Kidney capillary endothelial cell (primary cell): ENCODE results near the gene CACNB3.
"Not testable (repeated sequence)": the region's sequence is repeated elsewhere in the genome, so short reads cannot be mapped to it uniquely, and the experiment has no call there.

Source experiments
- DNase-seq: peaks from one replicate; pipeline ENCODE4 v3.0.0-alpha.2; 2018; ENCODE audit warnings: low spot score

CACNB3 gene

DNA sequence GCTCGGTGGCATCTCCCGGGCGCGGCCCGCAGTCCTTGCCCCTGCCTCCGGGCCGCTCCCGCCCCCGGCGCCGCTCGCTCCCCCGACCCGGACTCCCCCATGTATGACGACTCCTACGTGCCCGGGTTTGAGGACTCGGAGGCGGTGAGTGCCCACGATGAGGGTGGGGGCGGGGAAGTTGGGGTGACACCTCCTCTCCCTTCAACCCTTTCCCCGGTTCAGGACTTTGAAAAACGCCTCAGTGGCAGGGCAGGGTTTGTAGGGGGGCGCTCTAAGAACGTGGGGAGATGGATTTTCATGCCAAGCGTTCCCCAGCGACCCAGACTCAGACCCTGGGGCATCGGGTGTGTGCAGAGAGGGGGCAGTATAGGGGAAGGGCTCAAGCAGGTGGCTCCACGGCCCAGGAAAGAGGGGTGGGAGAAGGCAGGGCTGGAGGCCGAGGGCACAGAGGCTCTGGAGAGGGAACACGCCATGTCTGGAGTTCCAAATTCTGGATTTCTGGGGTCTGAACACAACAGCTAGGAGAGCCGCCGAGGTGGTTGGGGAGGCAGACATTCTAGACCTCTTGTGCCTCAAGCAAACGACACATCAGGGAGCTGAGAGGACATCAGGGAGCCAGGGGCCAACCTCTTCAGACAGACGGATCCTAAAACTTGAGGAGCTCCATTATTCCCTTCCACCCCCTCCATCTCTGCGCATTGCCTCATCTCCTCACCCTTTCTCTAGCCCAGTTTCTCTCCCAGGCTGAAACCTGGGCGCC, 715 bp downstream of the CACNB3 start:
- no peak for DNase-seq

DNA sequence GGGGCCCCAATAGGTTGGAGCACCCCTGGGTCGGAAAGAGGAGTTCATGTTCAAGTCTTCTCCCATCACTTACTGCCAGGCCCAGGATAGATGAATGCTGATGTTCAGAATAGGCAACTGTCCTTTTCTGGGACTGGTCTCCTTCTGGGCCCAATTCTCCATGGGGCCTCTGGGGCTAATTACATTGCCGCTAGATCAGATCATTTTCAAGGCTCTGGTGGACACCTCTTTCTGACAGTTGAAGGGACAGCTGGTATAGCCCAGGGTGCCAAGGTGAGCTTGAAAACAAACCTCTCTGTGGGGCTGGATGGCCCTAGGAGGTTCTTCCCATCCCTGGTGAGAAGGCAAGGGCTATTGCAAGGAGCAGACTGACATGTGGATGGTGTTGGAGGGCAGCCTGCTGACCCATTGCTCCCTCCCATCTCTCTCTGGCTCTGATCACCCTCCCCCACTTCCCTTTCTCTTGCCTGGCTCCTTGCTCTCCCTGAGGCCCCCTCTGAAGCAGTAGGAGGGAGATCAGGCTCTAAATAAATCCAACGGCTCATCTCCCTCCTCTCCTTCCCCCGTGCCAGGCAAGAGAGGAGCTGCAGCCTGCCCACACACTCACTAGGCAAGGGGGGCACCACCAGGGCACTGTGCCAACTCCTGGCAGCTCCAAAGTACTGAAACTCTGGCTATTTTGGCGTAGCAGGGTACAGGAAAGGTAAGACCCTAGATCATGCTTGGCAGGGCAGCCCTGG, 1.9 kb downstream of the CACNB3 start:
- DNase-seq: no peak

DNA sequence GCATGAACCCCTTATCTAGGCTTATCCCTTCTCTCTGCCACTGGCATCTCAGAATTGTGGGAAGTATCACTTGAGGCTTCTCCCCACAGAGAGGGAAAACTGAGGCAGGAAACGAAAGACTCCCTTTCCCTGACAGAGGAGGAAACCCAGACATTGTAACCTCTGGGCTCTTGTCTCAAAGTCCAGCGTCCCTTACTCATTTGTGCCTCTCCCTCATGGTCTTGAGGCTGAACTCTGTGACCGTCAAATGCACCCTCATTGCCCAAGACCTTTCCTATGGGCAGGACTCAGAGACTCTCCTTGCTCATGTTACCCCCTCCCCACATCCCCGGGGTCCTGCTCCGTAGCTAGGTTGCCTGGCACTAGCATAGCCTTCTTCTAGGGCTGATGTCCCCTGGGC, 3.8 kb downstream of the CACNB3 start:
- no peak for DNase-seq

DNA sequence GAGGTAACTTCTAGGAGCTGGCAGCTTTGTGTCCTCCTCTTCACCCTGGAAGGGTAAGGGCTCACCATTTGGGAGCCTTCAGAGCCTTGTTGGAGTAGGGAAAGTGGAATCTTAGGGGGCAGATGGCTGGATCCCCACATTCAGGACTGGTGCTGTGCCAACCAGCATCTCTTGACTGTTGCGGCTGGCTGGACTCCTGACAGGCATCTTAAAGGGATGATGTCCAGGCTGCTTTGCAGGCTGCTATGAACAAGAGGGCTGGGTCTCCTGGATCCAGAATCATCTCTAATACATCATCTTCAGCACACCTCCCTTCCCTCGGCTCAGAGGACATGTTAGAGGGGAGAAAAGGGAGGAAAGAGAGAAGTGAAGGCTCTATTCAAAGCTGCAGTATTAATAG, 4.4 kb downstream of the CACNB3 start:
- no peak for DNase-seq

DNA sequence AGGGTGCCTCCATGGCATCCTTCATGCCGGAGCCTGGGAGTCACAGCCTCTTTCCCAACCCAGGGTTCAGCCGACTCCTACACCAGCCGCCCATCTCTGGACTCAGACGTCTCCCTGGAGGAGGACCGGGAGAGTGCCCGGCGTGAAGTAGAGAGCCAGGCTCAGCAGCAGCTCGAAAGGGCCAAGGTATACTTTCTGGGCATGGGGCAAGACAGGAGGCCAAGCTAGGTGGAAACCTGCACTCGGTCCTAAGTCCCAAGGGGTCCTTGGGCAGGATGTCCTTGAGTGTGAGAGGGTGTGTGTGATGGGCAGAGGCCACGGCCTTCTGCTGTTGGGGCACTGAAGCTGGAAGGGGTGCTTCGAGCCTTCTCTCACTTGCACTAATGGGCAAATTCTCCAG, 5.0 kb downstream of the CACNB3 start:
- DNase-seq: no peak

DNA sequence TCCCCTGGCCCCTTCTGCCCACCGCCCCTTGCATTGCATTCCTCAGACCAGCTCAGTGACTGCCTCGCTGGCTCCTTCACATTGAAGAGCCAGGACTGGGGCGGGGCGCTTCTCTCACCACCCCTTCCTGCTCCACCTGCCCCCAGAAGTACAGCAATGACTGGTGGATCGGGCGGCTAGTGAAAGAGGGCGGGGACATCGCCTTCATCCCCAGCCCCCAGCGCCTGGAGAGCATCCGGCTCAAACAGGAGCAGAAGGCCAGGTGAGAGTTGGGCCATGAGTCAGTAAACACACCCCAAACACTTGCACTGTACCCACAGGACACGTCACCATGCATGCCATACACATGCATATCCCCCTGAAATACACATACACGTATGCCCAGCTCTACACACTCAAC, 5.8 kb downstream of the CACNB3 start:
- DNase-seq: no peak

DNA sequence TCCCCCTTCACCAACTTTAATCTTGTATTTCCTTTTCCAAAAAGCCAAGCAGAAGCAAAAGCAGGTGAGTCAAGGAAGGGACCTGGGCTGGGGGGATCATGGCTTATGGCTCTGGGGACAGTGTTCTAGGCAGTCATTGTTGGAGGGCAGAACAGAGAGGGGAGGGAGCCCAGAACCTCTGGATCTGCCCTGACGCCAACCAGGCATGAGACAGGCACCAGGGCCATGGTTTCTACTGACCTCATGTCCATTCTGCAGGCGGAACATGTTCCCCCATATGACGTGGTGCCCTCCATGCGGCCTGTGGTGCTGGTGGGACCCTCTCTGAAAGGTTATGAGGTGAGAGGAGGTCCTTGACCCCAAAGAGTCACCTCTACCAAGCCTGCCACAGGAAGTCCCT, 6.6 kb downstream of the CACNB3 start:
- DNase-seq: no peak

DNA sequence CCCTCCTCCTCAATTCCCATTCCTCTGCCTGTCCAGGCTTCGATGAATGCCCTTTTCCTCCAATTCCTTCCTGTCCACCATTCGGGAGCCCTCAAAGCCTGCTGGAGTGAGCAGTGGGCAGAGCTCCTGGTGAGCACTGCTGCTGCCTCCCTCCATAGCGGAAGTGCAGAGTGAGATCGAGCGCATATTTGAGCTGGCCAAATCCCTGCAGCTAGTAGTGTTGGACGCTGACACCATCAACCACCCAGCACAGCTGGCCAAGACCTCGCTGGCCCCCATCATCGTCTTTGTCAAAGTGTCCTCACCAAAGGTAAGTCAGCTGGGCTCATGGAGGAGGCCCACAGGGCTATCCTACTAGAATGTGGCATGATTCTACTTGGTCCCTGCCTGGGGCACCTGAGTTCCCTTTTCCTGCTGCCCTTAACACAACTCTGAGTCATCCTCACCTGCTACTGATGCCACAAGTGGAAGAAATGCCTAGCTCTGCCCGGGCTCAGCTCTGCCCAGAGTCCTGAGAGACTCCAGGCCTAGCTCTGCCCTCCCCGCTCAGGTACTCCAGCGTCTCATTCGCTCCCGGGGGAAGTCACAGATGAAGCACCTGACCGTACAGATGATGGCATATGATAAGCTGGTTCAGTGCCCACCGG, 8.0 kb downstream of the CACNB3 start:
- DNase-seq: no peak

DNA sequence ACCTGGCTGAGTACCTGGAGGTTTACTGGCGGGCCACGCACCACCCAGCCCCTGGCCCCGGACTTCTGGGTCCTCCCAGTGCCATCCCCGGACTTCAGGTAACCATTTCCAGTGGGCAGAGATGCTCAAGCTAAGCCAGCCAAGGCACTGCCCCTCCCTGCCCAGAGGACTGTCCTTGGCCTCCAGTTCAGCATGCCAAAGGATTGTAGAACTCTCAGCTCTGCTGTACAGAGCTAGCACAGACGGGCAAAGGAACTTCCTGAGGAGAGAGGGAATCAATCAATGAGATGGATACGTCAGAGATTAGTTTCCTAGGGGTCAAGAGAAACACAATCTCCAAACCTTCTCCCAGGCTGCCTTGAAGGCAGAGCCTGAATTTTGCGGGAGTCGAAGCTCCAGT, 8.7 kb downstream of the CACNB3 start:
- no peak for DNase-seq

DNA sequence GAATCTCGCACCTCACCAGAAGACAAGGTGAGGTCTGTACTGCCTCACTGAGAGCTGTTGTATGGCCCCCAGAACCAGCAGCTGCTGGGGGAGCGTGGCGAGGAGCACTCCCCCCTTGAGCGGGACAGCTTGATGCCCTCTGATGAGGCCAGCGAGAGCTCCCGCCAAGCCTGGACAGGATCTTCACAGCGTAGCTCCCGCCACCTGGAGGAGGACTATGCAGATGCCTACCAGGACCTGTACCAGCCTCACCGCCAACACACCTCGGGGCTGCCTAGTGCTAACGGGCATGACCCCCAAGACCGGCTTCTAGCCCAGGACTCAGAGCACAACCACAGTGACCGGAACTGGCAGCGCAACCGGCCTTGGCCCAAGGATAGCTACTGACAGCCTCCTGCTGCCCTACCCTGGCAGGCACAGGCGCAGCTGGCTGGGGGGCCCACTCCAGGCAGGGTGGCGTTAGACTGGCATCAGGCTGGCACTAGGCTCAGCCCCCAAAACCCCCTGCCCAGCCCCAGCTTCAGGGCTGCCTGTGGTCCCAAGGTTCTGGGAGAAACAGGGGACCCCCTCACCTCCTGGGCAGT, 9.3 kb downstream of the CACNB3 start:
- DNase-seq: no peak

DNA sequence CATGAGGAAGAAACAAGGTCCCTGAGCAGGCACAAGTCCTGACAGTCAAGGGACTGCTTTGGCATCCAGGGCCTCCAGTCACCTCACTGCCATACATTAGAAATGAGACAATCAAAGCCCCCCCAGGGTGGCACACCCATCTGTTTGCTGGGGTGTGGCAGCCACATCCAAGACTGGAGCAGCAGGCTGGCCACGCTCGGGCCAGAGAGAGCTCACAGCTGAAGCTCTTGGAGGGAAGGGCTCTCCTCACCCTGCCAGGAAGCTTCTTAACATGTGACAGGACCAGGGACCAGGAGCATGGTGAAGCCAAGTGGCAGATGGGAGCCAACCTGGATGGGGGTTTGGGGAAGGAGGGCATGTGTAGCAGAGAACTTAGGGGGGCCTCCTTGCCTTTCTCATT, 10.0 kb downstream of the CACNB3 start:
- no peak for DNase-seq

DNA sequence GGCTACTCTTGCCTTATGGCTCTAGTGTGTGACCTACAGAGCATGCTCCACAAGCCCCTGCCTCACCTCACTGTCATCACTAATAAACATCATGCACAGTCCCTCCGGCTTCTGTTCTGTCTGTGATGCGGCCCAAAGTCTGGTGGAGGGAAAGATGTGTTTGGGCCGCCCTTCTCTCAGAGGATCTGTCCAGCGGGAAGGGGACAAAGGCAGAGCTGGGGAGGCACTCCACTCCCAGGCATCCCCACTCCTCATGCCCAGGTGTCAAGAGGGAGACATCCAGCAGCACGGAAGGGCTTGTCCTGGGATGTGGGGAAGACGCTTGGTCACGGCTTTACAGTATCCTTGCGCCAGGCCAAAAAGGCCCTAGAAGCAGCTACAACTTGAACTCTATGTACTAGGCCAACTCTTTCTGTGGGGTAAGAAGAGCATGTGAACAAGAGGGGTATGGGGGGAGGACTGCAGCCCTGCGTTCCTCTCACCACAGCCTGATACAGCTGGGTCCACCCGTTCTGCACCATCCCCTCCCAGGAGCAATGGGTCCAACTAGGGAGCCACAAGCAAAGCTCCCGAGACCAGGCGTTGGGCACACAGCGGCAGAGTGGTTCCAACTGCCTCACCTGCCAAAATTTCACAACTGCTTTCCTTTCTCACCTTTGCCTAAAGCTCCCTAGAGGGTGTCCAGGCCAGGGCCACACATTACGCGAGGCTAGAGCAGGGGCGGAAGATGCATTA, 10.7 kb downstream of the CACNB3 start:
- no peak for DNase-seq

DNA sequence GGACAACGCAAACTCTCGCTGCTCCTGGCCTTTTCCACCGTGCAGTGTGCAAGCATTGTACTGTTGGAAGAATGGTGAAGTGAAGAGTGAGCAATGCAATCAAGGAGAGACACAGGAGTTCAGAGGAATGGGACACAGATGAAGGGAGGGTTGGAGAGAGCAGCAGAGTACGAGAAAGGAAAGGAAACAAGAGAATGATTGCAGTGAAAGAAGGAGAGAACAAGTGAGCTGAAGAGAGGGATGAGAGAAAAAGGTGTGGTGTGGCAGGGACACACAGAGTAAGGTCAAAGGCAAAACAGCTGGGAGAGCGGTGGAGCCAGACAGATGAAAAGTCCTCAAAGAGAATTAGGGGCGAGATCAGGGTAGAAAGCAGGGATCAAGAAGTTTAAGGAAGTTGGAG, 13.0 kb downstream of the CACNB3 start:
- DNase-seq: no peak

DNA sequence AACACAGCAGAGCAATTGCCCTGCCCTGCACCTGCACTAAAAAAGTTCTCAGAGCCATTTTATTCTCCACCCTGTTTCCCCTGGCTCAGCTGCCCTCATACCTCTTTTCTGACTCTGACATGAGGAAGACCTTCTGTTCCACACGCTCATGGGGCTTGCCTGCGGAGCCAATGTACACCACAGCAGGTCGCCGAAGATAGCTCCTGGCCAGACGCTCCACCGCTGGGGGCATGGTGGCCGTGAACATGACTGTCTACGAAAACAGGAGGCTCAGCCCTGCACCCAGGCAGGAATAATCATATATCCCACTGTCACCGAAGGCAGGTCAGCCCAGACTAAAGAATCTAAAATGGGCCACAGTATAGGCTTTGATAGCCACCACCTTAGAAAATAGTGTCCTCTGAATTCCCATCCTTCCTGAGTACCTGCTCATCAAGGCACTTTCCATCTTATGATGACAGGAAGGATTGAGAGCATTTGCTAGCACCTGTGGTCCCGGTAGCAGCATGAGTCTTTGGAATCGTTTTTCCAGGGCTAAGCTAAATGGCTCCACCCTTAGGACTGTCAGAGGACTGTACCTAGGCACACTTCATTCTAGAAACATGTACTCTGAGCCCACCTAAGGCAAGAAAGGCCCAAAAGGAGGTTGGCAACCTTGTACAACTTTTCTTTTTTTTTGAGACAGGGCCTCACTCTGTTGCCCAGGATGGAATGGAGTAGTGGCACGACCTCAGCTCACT, 14.2 kb downstream of the CACNB3 start:
- no peak for DNase-seq

DNA sequence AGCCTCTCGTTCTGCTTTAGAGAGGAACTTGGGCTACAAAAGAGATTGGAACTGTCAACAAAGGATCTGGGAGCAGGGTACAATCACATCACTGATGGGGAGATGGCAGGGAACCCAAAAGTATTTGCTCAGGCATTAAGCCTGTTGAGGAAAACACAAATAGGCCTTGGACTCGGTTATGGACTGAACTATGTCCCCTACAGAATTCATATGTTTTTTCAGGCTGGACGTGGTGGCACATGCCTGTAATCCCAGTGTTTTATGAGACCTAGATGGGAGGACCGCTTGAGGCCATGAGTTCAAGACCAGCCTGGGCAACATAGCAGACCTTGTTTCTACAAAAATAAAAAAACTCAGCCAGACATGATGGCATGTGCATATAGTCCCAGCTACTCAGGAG, 19.8 kb downstream of the CACNB3 start:
- no peak for DNase-seq

DNA sequence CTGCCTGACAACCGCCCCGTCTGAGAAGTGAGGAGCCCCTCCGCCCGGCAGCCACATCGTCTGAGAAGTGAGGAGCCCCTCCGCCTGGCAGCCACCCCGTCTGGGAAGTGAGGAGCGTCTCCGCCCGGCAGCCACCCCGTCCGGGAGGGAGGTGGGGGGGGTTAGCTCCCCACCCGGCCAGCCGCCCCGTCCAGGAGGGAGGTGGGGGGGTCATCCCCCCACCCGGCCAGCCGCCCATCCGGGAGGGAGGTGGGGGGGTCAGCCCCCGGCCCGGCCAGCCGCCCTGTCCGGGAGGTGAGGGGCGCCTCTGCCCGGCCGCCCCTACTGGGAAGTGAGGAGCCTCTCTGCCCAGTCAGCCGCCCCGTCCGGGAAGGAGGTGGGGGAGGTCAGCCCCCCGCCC, 23.7 kb downstream of the CACNB3 start:
- DNase-seq: not testable (repeated sequence)

DNA sequence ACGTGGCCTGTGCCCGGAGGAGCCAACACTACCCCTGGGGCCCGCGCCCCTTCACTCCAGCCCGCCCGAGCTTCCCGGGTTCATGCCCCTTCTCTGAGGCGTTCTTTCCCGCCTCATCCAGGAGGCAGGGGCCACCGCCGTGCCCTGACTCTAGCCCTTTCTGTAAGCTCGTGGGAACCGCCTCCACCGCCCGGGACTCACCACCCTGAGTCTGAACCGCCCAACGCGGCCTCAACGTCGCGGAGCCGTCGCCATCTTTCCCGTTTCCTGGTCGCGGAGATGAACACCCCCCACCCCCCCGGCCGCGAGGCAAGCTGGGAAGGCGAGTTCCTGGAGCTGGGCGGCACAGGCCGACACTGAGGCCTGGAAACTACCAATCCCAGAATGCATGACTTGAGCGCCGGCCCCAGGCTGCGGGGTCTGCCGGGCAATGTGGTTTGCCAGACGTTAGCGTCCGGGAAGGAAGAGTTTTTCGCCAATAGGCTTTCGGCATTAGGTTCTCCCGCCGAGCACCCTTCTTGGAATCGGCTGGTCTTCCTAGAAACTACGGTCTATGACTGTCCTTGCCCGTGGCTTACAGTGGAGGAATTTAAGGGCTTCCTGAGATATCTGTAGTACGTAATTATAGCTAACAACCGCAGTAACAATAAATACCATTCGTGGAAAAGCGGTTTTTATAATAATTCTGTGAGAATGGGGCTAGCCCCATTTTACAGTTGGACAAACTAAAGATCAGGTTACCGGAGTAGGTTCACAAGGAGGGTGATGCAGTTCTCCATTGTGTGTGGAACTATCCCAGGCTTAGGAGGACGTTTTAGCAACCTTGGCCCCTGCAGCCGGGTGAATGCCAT, 33.8 kb downstream of the CACNB3 start, which contains the start of gene DDX23:
Gene DDX23, minus strand, starts transcription at position 281 of the 851 bp plus-strand sequence. CDS start 6,381 bp downstream, outside the sequence.
- DNase-seq: peak; percentile 93

DNA sequence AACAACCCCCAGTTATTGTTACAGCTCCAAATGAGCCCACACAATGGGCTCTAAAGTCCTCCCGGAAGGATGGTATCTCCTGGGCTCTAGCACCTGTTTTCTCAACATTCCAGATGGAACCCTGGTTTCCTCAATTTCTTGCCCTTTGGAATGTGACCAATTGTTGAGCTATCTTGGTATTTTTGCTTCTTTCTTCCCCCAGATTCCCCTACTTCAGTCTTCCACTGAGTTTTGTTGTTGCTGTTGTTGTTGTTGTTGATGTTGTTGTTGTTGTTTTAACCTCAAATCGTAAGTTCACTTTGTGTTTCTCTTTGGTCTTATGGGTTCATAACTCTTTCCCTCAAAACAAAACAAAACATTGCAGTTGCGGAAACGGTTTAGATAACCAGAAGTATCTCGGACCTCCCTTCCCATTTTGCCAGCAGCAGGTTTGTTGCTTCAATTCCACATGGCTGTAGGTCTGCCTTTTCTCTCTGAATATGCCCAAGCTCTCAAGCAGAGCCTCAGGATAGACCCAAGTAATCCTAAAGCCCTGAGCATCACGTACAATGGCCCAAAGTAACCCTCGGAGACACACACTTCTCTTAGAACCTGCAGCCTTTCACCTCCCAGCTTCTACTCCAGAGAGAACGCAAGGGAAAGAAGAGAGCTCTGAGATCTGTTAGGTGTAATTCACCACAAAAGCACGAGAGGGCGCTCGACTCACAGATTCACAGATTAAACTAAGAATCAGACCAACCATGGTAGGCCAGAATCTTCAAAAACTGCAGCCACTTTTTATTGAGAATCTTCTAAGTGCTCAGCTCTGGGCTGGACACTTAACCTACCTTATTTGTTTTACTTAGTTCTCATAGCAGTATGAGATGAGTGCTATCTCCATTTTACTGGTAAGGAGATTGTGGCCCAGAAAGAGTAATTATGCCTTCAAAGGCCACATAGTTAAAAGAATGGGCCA, 34.7 kb downstream of the CACNB3 start:
- peak; percentile 81 for DNase-seq

DNA sequence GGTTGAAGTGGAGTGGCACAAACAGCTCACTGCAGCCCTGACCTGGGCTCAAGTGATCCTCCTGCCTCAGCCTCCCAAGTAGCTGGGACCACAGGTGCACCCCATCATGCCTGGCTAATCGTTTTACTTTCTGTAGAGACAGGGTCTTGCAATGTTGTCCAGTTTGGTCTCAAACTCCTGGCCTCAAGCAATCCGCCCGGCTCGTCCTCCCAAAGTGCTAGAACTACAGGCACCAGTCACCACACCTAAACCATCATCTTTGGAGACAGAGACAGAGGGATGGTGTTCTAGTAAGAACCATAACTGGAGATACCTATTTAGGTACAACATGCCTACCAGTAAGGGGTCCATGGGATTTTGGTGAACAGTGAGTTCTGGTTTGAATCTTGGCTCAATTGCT, 36.2 kb downstream of the CACNB3 start:
- no peak for DNase-seq
